HG02852 (cell line): ENCODE data around the gene TCF12.
"Not testable (repeated sequence)": the region's sequence is repeated elsewhere in the genome, so short reads cannot be mapped to it uniquely, and the experiment has no call there.

Experiments
- ATAC-seq: cut with Tn5 transposase; IDR thresholded peaks from one replicate; pipeline ENCODE4 v1.9.1; 2021; ENCODE audit warnings: mild to moderate bottlenecking, moderate library complexity; ENCODE audit not compliant: unreplicated experiment

The TCF12 gene

GRCh38 chr15:57158997-57159668, 240.7 kb downstream of the TCF12 start:
- no peak for ATAC-seq

GRCh38 chr15:57159767-57160166, 241.3 kb downstream of the TCF12 start:
- ATAC-seq: no peak

GRCh38 chr15:57160823-57161560, 242.5 kb downstream of the TCF12 start:
- ATAC-seq: no peak

GRCh38 chr15:57164251-57164650, 245.8 kb downstream of the TCF12 start:
- ATAC-seq: not testable (repeated sequence)

- no peak for ATAC-seq
Measured at GRCh38 chr15:57165992-57166391, 247.5 kb downstream of the TCF12 start.

- ATAC-seq: no peak
Measured at GRCh38 chr15:57167821-57168395, 249.5 kb downstream of the TCF12 start.

- ATAC-seq: no peak
Measured at GRCh38 chr15:57169643-57170042, 251.2 kb downstream of the TCF12 start.

GRCh38 chr15:57171426-57171825, 253.0 kb downstream of the TCF12 start:
- ATAC-seq: no peak

- no peak for ATAC-seq
Measured at GRCh38 chr15:57172925-57173324, 254.5 kb downstream of the TCF12 start.

- no peak for ATAC-seq
Measured at GRCh38 chr15:57183041-57183440, 264.6 kb downstream of the TCF12 start.

- ATAC-seq: no peak
Measured at GRCh38 chr15:57183614-57184344, 265.3 kb downstream of the TCF12 start.

- no peak for ATAC-seq
Measured at GRCh38 chr15:57184502-57184901, 266.1 kb downstream of the TCF12 start.

- no peak for ATAC-seq
Measured at GRCh38 chr15:57185507-57186074, 267.1 kb downstream of the TCF12 start.

GRCh38 chr15:57189466-57189865, 271.0 kb downstream of the TCF12 start:
- ATAC-seq: no peak

- ATAC-seq: peak; percentile 73
Measured at GRCh38 chr15:57190208-57190607, 271.8 kb downstream of the TCF12 start.

GRCh38 chr15:57193161-57193560, 274.7 kb downstream of the TCF12 start:
- ATAC-seq: no peak

- no peak for ATAC-seq
Measured at GRCh38 chr15:57195326-57195725, 276.9 kb downstream of the TCF12 start.

- no peak for ATAC-seq
Measured at GRCh38 chr15:57196865-57197264, 278.4 kb downstream of the TCF12 start.

- ATAC-seq: no peak
Measured at GRCh38 chr15:57198131-57198530, 279.7 kb downstream of the TCF12 start.

GRCh38 chr15:57198654-57199291, 280.3 kb downstream of the TCF12 start:
- no peak for ATAC-seq

GRCh38 chr15:57201578-57201977, 283.1 kb downstream of the TCF12 start:
- ATAC-seq: no peak
